H9 (cell line): ENCODE results near the gene AIFM2. TPM values are rescaled to one million over a fixed set of nuclear protein-coding genes. Genes with fewer than 3 reads are reported as not detected.

Experiments used
- DNase-seq: peaks from one replicate; pipeline ENCODE4 v3.0.0-alpha.2; 2017
- H2AFZ ChIP-seq: one replicate; pipeline ENCODE4 v1.6.1; 2013; ENCODE audit warnings: mild to moderate bottlenecking, low read length, control low read depth, moderate library complexity
- H2AK5ac ChIP-seq: 2 replicates; pipeline ENCODE4 v1.6.1; 2013; ENCODE audit warnings: low read length, control low read depth, mixed read lengths; ENCODE audit not compliant: insufficient read length
- H2BK120ac ChIP-seq: one replicate; pipeline ENCODE4 v1.6.1; 2013; ENCODE audit warnings: low read depth, mild to moderate bottlenecking, low read length, control low read depth, inconsistent platforms; ENCODE audit not compliant: poor library complexity, severe bottlenecking
- H2BK12ac ChIP-seq: 2 replicates; pipeline ENCODE4 v1.6.1; 2013; ENCODE audit warnings: low read length, control low read depth, mixed read lengths, low read depth; ENCODE audit not compliant: insufficient read length
- H2BK15ac ChIP-seq: 2 replicates; pipeline ENCODE4 v1.6.1; 2013; ENCODE audit warnings: low read depth, low read length, control low read depth
- H2BK20ac ChIP-seq: one replicate; pipeline ENCODE4 v1.6.1; 2013; ENCODE audit warnings: low read depth, mild to moderate bottlenecking, low read length, control low read depth, inconsistent platforms; ENCODE audit not compliant: poor library complexity, severe bottlenecking
- H2BK5ac ChIP-seq: 2 replicates; pipeline ENCODE4 v1.6.1; 2013; ENCODE audit warnings: low read length, control low read depth, mixed read lengths; ENCODE audit not compliant: insufficient read length
- H3K14ac ChIP-seq: 2 replicates; pipeline ENCODE4 v1.6.1; 2013; ENCODE audit warnings: low read length, control low read depth; ENCODE audit not compliant: insufficient read depth
- H3K18ac ChIP-seq: 2 replicates; pipeline ENCODE4 v1.6.1; 2013; ENCODE audit warnings: low read depth, mild to moderate bottlenecking, mixed read lengths, low read length, control low read depth; ENCODE audit not compliant: insufficient read length
- H3K23ac ChIP-seq: 2 replicates; pipeline ENCODE4 v1.6.1; 2013; ENCODE audit warnings: low read length, control low read depth, mixed read lengths, low read depth; ENCODE audit not compliant: insufficient read length
- H3K23me2 ChIP-seq: 2 replicates; pipeline ENCODE4 v1.6.1; 2013; ENCODE audit warnings: low read depth, mild to moderate bottlenecking, mixed read lengths, low read length, control low read depth; ENCODE audit not compliant: insufficient read length, poor library complexity, severe bottlenecking
- H3K27ac ChIP-seq: 2 replicates; pipeline ENCODE4 v1.5.1; 2013; ENCODE audit warnings: low read length, control low read depth, mixed read lengths, low read depth; ENCODE audit not compliant: insufficient read length
- H3K27me3 ChIP-seq: 2 replicates; pipeline ENCODE4 v1.6.1; 2013; ENCODE audit warnings: low read length, control low read depth, inconsistent platforms; ENCODE audit not compliant: insufficient read depth
- H3K4ac ChIP-seq: 2 replicates; pipeline ENCODE4 v1.6.1; 2013; ENCODE audit warnings: low read depth, mild to moderate bottlenecking, control low read depth, inconsistent platforms, low read length, moderate library complexity
- H3K4me1 ChIP-seq: 2 replicates; pipeline ENCODE4 v1.6.1; 2013; ENCODE audit warnings: low read length, control low read depth, inconsistent platforms; ENCODE audit not compliant: insufficient read depth
- H3K4me2 ChIP-seq: 2 replicates; pipeline ENCODE4 v1.6.1; 2013; ENCODE audit warnings: low read length, control low read depth, mixed read lengths; ENCODE audit not compliant: insufficient read length, insufficient read depth
- H3K56ac ChIP-seq: 2 replicates; pipeline ENCODE4 v1.6.1; 2013; ENCODE audit warnings: low read depth, mild to moderate bottlenecking, mixed read lengths, low read length, control low read depth; ENCODE audit not compliant: insufficient read length
- H3K79me1 ChIP-seq: 2 replicates; pipeline ENCODE4 v1.6.1; 2013; ENCODE audit warnings: low read depth, mild to moderate bottlenecking, moderate library complexity, low read length, control low read depth, inconsistent platforms; ENCODE audit not compliant: insufficient read depth, poor library complexity, severe bottlenecking
- H3K79me2 ChIP-seq: 2 replicates; pipeline ENCODE4 v1.6.1; 2013; ENCODE audit warnings: low read length, control low read depth, inconsistent platforms; ENCODE audit not compliant: insufficient read depth
- H3K9ac ChIP-seq: 2 replicates; pipeline ENCODE4 v1.6.1; 2013; ENCODE audit warnings: low read length, control low read depth, mixed read lengths; ENCODE audit not compliant: insufficient read length; ENCODE audit errors: extremely low read depth
- H3K9me3 ChIP-seq: one replicate; pipeline ENCODE4 v1.6.1; 2013; ENCODE audit warnings: low read depth, low read length, inconsistent platforms; ENCODE audit not compliant: control insufficient read depth
- H3T11ph ChIP-seq: one replicate; pipeline ENCODE4 v1.6.1; 2013; ENCODE audit warnings: mild to moderate bottlenecking, low read length, control low read depth, inconsistent platforms
- H4K20me1 ChIP-seq: one replicate; pipeline ENCODE4 v1.6.1; 2013; ENCODE audit not compliant: control insufficient read depth, insufficient read length, insufficient read depth
- H4K5ac ChIP-seq: 2 replicates; pipeline ENCODE4 v1.6.1; 2013; ENCODE audit warnings: low read depth, mild to moderate bottlenecking, mixed read lengths, low read length, control low read depth; ENCODE audit not compliant: insufficient read length
- H4K8ac ChIP-seq: replicated peaks from 2 replicates; pipeline ENCODE4 v1.6.1; 2013; ENCODE audit warnings: low read length, control low read depth, mixed read lengths, low read depth; ENCODE audit not compliant: insufficient read length
- H4K91ac ChIP-seq: 2 replicates; pipeline ENCODE4 v1.6.1; 2013; ENCODE audit warnings: low read depth, mild to moderate bottlenecking, moderate library complexity, mixed read lengths, low read length, control low read depth; ENCODE audit not compliant: insufficient read length
- H3K27ac Mint-ChIP-seq, 3 experiments: 2 replicates in 2 of 3; 3 replicates in 1 of 3; pipeline ENCODE4 v1.8.0; 2020 to 2021; ENCODE audit warnings: mixed read lengths in 3 of 3, mild to moderate bottlenecking in 1 of 3, moderate library complexity in 1 of 3
- H3K27me3 Mint-ChIP-seq: 2 replicates; pipeline ENCODE4 v1.8.0; 2021; ENCODE audit warnings: low read depth, mild to moderate bottlenecking, moderate library complexity, mixed read lengths
- H3K36me3 Mint-ChIP-seq, 3 experiments: 2 replicates in 2 of 3; 3 replicates in 1 of 3; pipeline ENCODE4 v1.8.0; 2020 to 2021; ENCODE audit warnings: low read depth in 3 of 3, mixed read lengths in 3 of 3; ENCODE audit not compliant: insufficient read depth in 1 of 3
- H3K4me1 Mint-ChIP-seq, 2 experiments: 2 replicates each; pipeline ENCODE4 v1.8.0; 2020; ENCODE audit warnings: mixed read lengths in 2 of 2
- H3K4me3 Mint-ChIP-seq, 2 experiments: 2 replicates in 1 of 2; 3 replicates in 1 of 2; pipeline ENCODE4 v1.8.0; 2020 to 2021; ENCODE audit warnings: mild to moderate bottlenecking in 2 of 2, mixed read lengths in 2 of 2, moderate library complexity in 1 of 2
- H3K9me3 Mint-ChIP-seq, 2 experiments: 2 replicates in 1 of 2; 3 replicates in 1 of 2; pipeline ENCODE4 v1.8.0; 2020; ENCODE audit warnings: mild to moderate bottlenecking in 2 of 2, mixed read lengths in 2 of 2, moderate library complexity in 1 of 2
- CTCF ChIP-seq: fragments of 200-600 bp; sonication (generic); conservative IDR thresholded peaks from 3 replicates; pipeline ENCODE4 v1.8.0; 2021; ENCODE audit warnings: antibody characterized with exemption, mild to moderate bottlenecking
- WGBS: extraction: QIAGEN DNeasy Blood & Tissue Kit; methylation state at CpG from one replicate; pipeline ENCODE4 v1.1.7; 2013; ENCODE audit warnings: missing lambda C conversion rate, low lambda C conversion rate, mixed read lengths; ENCODE audit not compliant: insufficient read length; ENCODE audit errors: extremely low coverage; 5-methylcytosine and 5-hydroxymethylcytosine counted together
- total RNA-seq: library from RNA; stranded (reverse); gene quantifications from 2 replicates; pipeline ENCODE4 v1.2.1, GENCODE V29; 2021

AIFM2 gene
- total RNA-seq, 1 experiment from 2014 or later = 5.3 TPM

GRCh38 chr10:70096705-70097420, 35.8 kb downstream of the AIFM2 start:
- Histone ChIP-seq H2AFZ (no peak overlapping the region), H3K4me2 (no peak overlapping the region), H3K23ac (no peak overlapping the region), H2BK15ac (no peak overlapping the region; the same call in 1 of the 2 replicates), H2BK12ac (no peak overlapping the region), H3K14ac (no peak overlapping the region), H3K27me3 (no peaks in the 10 kb centered on the region), H3K27ac (no peak overlapping the region), H2AK5ac (no peak overlapping the region), H2BK120ac (no peak overlapping the region), H3K79me2 (no peaks in the 10 kb centered on the region), H2BK20ac (no peak overlapping the region), H3K23me2 (no peaks in the 10 kb centered on the region), H3K9ac (no peak overlapping the region), H3K18ac (no peak overlapping the region), H4K8ac (no peak overlapping the region), H4K20me1 (no peaks in the 10 kb centered on the region), H3K9me3 (no peaks in the 10 kb centered on the region), H2BK5ac (no peak overlapping the region), H3K79me1 (no peaks in the 10 kb centered on the region), H4K5ac (no peak overlapping the region), H3K4me1 (0 out of 2 replicates have a peak, but pooled peaks cover 1% of the 10 kb centered on the region), H4K91ac (no peak overlapping the region), H3T11ph (no peak overlapping the region), H3K56ac (no peak overlapping the region), H3K4ac (no peak overlapping the region)
- Mint-ChIP-seq H3K27ac (no peak overlapping the region; a peak in 1 of 7 replicates), H3K4me3 (no peak overlapping the region), H3K9me3 (no peaks in the 10 kb centered on the region), H3K4me1 (peaks cover 0 to 4% of the 10 kb centered on the region in 2 experiments; a peak in 2 of 4 replicates), H3K36me3 (peaks cover 4 to 44% (median 11%) of the 10 kb centered on the region in 3 experiments; a peak in 5 of 7 replicates), H3K27me3 (no peaks in the 10 kb centered on the region)
- TF ChIP-seq CTCF = peak; percentile 17; the same call in 1 of the 3 replicates
- DNase-seq = no peak
- no CpG with 5 or more reads among the region's 5 CpGs for WGBS
